ENCODE measurements around the gene CMTM8.
A peak's percentile ranks its signal among the peaks of the same experiment; 100 is the strongest.

Gene CMTM8

GRCh38 chr3:32340039-32340438 is 101.6 kb downstream of the CMTM8 start:
- Mint-ChIP-seq H3K9me3 (no peaks in the 10 kb centered on the region), H3K4me3 (no peak overlapping the region)

DNA sequence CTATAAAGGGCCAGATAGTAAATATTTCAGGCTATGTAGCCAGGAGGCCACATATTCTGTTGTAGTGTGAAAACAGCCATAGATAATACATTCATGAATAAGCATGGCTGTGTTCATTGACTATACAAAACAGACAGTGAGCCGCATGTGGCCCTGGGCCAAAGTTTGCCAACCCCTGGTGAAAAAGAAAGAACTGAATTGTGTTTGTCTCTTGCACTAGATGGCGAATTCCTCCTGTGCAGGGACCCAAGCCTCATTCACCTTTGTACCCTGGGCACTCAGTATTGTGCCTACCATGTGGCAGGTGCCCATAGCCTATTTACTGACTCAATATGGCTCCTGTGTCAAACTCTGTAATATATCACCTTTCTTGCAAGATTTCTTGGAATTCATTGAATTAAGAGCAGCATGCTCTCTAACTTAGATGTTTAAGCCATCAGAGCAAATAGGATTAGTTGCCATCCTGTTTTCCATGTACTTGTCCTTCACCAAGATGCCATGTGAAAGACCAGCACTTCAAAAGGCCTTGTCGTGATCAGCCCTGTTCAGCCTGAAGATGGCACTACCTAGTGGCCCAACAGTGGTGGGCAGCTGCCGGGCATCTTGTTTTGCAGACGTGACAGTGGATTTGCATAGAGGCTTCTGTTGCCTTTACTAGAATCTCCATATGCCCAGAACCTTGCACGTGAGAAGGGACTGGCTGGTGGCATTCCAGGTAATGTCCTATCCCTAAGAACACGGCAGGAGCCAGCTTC is 102.3 kb downstream of the CMTM8 start:
- Mint-ChIP-seq H3K9me3 (no peaks in the 10 kb centered on the region), H3K4me3 (no peak overlapping the region), H3K27ac (no peak overlapping the region), H3K36me3 (ENCODE audit: low read depth) (no peaks in the 10 kb centered on the region), H3K27me3 (no peaks in the 10 kb centered on the region), H3K4me1 (peaks cover 7% of the 10 kb centered on the region)
- no peak for DNase-seq
- ATAC-seq = no peak

More at GRCh38 chr3:32340039-32340438, 101.6 kb downstream of the CMTM8 start:
- Mint-ChIP-seq H3K27me3 (no peaks in the 10 kb centered on the region), H3K4me1 (peaks cover 14% of the 10 kb centered on the region), H3K36me3 (ENCODE audit: low read depth) (no peaks in the 10 kb centered on the region), H3K27ac (no peak overlapping the region)
- ATAC-seq (peak; percentile 79), DNase-seq (no peak)

DNA sequence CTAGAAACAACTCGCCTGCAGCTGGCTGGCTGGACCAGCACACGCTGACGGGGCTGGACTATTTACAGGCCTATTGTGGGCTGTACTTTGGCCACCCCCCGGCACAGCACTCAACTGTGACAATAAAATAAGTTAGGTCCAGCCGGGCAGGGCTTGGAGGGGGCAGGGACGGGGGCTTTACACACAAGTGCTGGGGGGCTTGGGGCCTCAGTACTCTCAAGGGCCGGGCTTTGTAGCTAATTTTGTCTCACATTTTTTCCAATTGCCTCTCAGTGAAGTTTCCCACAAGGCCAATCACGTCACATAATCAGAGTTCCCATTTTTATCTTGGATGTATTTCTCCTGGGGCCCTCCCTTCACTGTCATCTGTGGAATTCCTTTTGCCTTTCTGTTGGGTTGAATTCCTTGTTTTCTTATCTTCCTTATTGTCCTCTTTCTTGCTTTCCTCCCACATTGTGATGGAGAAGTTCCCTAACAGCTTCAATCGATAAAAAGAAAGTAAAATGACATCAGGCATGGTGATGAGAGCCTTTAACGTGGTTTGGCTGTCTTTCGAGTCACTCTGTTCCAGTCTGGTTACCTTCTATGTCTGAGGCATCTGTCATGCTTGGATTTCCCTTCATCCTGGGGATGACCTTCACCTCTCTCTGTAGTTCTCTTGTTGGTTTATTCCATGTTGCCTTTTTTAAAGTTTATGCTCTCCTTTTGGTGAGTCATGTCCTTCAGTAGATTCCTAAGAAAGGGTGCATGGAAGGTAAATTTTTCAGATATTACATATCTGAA is 109.1 kb downstream of the CMTM8 start:
- H3K36me3 Mint-ChIP-seq (ENCODE audit: low read depth) = no peaks in the 10 kb centered on the region
- H3K4me1 Mint-ChIP-seq = peaks cover 21% of the 10 kb centered on the region
- DNase-seq (no peak), ATAC-seq (peak; percentile 63)
- no peak overlapping the region for H3K27ac Mint-ChIP-seq
- no peaks in the 10 kb centered on the region for H3K9me3 Mint-ChIP-seq
- H3K4me3 Mint-ChIP-seq = no peak overlapping the region
- H3K27me3 Mint-ChIP-seq = no peaks in the 10 kb centered on the region

DNA sequence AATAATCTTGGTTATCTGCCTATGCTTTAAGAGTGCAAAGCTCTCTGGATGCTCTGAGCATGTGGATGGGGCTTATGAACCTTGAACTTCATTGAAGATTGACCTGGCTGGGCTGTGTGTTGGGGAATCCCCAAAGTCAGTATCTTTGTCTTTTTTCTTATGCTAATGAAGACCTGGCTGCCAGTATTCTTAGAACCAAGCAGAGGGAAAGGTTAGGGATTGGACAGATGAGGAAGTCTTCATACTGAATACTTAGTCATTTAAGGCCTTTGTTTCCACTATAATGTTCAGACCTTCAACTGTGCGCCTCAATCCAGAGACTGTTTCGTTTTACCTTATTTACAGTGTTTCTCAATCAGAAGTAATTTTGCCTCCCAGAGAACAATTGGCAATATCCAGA is 110.7 kb downstream of the CMTM8 start:
- ATAC-seq (peak; percentile 70), DNase-seq (no peak)
- no peak overlapping the region for H3K4me3 Mint-ChIP-seq
- no peaks in the 10 kb centered on the region for H3K27me3 Mint-ChIP-seq
- H3K36me3 Mint-ChIP-seq (ENCODE audit: low read depth) = no peaks in the 10 kb centered on the region
- peaks cover 21% of the 10 kb centered on the region for H3K4me1 Mint-ChIP-seq
- H3K9me3 Mint-ChIP-seq = no peaks in the 10 kb centered on the region
- no peak overlapping the region for H3K27ac Mint-ChIP-seq

- H3K36me3 Mint-ChIP-seq (ENCODE audit: low read depth) = no peaks in the 10 kb centered on the region
- H3K27ac Mint-ChIP-seq = no peak overlapping the region
- no peak for DNase-seq
- H3K4me3 Mint-ChIP-seq = no peak overlapping the region
- no peaks in the 10 kb centered on the region for H3K27me3 Mint-ChIP-seq
- no peaks in the 10 kb centered on the region for H3K9me3 Mint-ChIP-seq
- ATAC-seq = no peak
- peaks cover 20% of the 10 kb centered on the region for H3K4me1 Mint-ChIP-seq
Observed at GRCh38 chr3:32352563-32352962, 114.1 kb downstream of the CMTM8 start.

- ATAC-seq = no peak
- H3K27me3 Mint-ChIP-seq = no peaks in the 10 kb centered on the region
- DNase-seq = no peak
- no peak overlapping the region for H3K27ac Mint-ChIP-seq
- H3K36me3 Mint-ChIP-seq (ENCODE audit: low read depth) = no peaks in the 10 kb centered on the region
- H3K4me1 Mint-ChIP-seq = peaks cover 12% of the 10 kb centered on the region
- no peak overlapping the region for H3K4me3 Mint-ChIP-seq
- no peaks in the 10 kb centered on the region for H3K9me3 Mint-ChIP-seq
Observed at GRCh38 chr3:32353351-32353750, 114.9 kb downstream of the CMTM8 start.

DNA sequence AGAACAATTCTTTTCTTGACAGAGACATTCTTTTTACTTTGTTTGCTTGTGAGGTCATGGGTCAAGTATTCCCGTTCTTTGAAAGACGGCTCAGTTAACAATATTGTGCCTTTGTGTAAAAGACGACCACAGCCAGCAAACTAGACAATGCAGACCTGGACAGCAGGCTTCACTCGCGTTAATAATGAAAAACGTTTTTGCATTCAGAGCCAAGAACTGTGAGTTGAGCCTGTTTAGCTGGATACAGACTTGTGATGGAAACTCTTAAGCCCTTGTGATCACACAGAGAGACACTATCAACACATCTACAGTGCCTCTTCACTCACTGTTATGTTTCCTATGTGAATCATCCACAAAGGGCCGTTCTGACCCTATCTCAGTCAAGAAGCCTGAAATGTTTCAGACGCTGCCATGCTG is 115.9 kb downstream of the CMTM8 start:
- Mint-ChIP-seq H3K36me3 (ENCODE audit: low read depth) (no peaks in the 10 kb centered on the region), H3K27ac (no peak overlapping the region), H3K4me3 (no peak overlapping the region), H3K27me3 (no peaks in the 10 kb centered on the region), H3K4me1 (peaks cover 2% of the 10 kb centered on the region), H3K9me3 (no peaks in the 10 kb centered on the region)
- ATAC-seq (no peak), DNase-seq (no peak)

DNA sequence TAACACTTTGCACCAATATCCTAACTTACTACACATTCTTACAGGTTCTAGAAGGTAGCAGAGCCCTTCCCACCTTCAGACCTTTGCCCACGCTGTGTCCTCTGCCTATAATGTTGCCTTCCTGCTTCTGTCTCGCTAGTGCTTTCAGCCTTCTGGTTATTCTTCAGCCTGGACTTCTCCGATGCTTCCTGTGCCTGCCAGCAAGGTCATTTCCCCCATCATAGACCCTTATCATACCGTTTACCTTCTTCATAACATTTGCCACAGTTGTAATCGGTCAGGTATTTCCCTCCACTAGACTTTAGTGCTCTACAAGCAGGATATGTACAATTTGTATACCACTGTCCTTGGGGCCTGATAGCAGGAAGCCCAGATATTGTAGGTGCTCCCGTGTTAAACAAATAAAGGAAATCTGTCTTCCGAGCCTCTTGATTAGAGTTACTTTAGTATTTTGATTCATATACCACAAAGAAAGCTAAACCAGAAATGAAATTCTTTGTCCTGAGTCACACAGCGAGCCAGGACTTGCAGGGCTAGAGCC is 117.3 kb downstream of the CMTM8 start:
- no peaks in the 10 kb centered on the region for H3K9me3 Mint-ChIP-seq
- no peaks in the 10 kb centered on the region for H3K4me1 Mint-ChIP-seq
- no peaks in the 10 kb centered on the region for H3K27me3 Mint-ChIP-seq
- ATAC-seq (no peak), DNase-seq (no peak)
- H3K4me3 Mint-ChIP-seq = no peak overlapping the region
- no peak overlapping the region for H3K27ac Mint-ChIP-seq
- no peaks in the 10 kb centered on the region for H3K36me3 Mint-ChIP-seq (ENCODE audit: low read depth)

- H3K9me3 Mint-ChIP-seq = no peaks in the 10 kb centered on the region
- H3K4me1 Mint-ChIP-seq = no peaks in the 10 kb centered on the region
- DNase-seq (no peak), ATAC-seq (no peak)
- no peaks in the 10 kb centered on the region for H3K36me3 Mint-ChIP-seq (ENCODE audit: low read depth)
- no peak overlapping the region for H3K27ac Mint-ChIP-seq
- no peaks in the 10 kb centered on the region for H3K27me3 Mint-ChIP-seq
- no peak overlapping the region for H3K4me3 Mint-ChIP-seq
Observed at GRCh38 chr3:32359766-32360492, 121.4 kb downstream of the CMTM8 start.

DNA sequence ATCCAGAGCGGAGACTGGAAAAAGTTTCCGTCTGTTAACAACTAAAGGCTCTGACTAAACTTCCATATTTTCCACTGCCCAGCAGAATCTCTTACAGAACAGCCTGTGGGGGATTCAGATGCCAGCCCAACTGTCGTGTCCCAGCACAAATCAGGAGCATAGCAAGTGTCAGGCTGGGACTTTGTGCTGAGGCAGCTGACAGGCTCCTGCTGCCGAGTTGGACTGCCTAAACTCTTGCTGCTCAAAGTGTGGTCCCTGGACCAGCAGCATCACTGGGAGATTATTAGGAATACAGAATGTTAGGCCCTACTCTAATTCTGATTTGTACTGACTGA is 122.0 kb downstream of the CMTM8 start:
- ATAC-seq = no peak
- Mint-ChIP-seq H3K27me3 (no peaks in the 10 kb centered on the region), H3K4me1 (no peaks in the 10 kb centered on the region), H3K27ac (no peak overlapping the region), H3K9me3 (no peaks in the 10 kb centered on the region), H3K4me3 (no peak overlapping the region), H3K36me3 (ENCODE audit: low read depth) (no peaks in the 10 kb centered on the region)
- DNase-seq = no peak

- DNase-seq (no peak), ATAC-seq (no peak)
- no peak overlapping the region for H3K27ac Mint-ChIP-seq
- H3K9me3 Mint-ChIP-seq = no peaks in the 10 kb centered on the region
- no peaks in the 10 kb centered on the region for H3K36me3 Mint-ChIP-seq (ENCODE audit: low read depth)
- H3K4me1 Mint-ChIP-seq = peaks cover 14% of the 10 kb centered on the region
- H3K4me3 Mint-ChIP-seq = no peak overlapping the region
- no peaks in the 10 kb centered on the region for H3K27me3 Mint-ChIP-seq
Observed at GRCh38 chr3:32366638-32367397, 128.3 kb downstream of the CMTM8 start.

DNA sequence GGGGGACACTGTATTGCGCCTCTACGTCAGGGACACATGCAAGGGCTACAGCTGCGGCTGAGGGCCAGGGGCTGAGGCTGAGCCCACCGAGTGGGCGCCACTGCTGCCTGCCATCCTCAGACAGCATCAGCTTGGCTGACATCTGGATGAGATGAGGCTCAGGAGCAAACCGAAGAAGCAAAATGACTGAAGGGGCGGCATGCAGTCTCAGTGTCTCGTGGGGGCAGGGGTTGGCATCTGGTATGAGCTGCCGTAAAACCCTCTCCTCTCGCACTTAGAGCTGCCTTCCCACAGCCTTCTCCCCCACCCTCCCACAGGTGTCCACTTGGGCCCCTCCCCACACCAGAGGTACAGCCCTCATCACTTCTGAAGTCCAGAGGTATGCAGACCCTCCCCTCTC is 129.0 kb downstream of the CMTM8 start:
- ATAC-seq (no peak), DNase-seq (no peak)
- Mint-ChIP-seq H3K27ac (no peak overlapping the region), H3K36me3 (ENCODE audit: low read depth) (no peaks in the 10 kb centered on the region), H3K4me3 (no peak overlapping the region), H3K27me3 (no peaks in the 10 kb centered on the region), H3K4me1 (peaks cover 20% of the 10 kb centered on the region), H3K9me3 (no peaks in the 10 kb centered on the region)

- Mint-ChIP-seq H3K9me3 (no peaks in the 10 kb centered on the region), H3K27ac (peak overlapping the region; percentile 15), H3K36me3 (ENCODE audit: low read depth) (no peaks in the 10 kb centered on the region), H3K4me1 (peaks cover 34% of the 10 kb centered on the region), H3K4me3 (no peak overlapping the region), H3K27me3 (no peaks in the 10 kb centered on the region)
- DNase-seq (no peak), ATAC-seq (peak; percentile 73)
Observed at GRCh38 chr3:32371461-32372212, 133.2 kb downstream of the CMTM8 start.

GRCh38 chr3:32372213-32372490 is 133.7 kb downstream of the CMTM8 start:
- Mint-ChIP-seq H3K9me3 (no peaks in the 10 kb centered on the region), H3K27me3 (no peaks in the 10 kb centered on the region), H3K36me3 (ENCODE audit: low read depth) (no peaks in the 10 kb centered on the region), H3K27ac (peak overlapping the region; percentile 15), H3K4me1 (peaks cover 31% of the 10 kb centered on the region), H3K4me3 (no peak overlapping the region)
- DNase-seq (no peak), ATAC-seq (no peak)

Measured in activated naive CD8-positive, alpha-beta T cell treated with anti-CD3 and anti-CD28 coated beads, Interleukin-2, amount 50 U/mL, for 24 hours (primary cell).